GM19351 (cell line): ENCODE results near the gene CFAP74.

Source experiments
- ATAC-seq: cut with Tn5 transposase; IDR thresholded peaks from one replicate; pipeline ENCODE4 v1.9.1; 2021; ENCODE audit warnings: mild to moderate bottlenecking, moderate library complexity; ENCODE audit not compliant: unreplicated experiment

CFAP74 gene

DNA sequence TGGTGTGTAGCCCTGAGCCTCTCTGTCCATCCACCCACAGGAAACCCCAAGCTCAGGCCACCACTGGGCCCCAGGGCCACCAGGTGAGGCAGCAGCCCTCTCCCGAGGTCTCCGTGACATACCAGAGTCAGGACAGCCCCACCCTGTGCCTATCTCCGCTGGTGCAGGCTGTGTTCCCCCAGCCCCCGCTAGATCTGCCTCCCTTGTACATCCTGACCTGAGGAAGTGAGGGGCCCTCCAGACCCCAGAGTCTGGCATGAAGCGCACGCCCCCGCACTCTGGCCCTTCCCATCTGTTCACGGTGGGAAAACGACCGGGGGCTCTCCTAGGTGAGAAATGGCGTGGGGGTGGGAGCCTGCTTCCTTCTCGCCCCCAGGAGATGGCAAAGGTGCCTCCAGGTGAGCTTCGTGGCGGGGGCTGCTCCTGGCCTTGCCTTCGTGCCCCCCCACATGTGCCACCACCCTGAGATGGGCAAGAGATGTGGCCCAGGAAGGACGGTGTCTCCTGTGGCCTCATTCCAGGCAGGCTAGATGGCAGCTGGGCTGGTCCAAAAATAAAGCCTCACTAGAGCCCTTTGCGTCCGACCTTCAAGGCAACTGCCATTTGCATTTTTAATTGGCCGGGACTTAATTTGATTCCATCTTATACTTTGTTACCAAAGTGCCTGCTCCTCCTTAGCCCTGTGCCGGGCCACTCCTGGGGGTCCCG is 18.6 kb upstream of the CFAP74 start:
- ATAC-seq: no peak

DNA sequence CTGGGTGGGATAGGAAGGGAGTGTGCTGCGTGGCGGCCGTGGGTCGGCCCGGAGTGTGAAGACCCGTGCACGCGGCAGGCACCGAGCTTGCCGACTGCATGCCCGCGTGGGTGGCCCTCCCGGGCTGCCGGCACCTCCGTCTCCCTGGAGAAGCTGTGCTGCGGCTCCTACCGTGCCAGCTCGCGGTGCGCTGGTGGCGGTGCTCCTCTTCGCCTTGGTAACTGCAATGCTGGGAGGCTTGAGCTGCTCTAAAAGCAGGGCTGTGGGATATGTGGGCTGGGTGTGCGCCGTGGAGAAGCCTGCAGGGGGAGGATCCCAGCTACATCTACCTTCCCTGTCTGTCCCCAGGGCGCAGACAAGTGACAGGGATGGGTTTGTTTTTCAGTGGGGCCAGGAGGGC is 18.0 kb upstream of the CFAP74 start:
- no peak for ATAC-seq

DNA sequence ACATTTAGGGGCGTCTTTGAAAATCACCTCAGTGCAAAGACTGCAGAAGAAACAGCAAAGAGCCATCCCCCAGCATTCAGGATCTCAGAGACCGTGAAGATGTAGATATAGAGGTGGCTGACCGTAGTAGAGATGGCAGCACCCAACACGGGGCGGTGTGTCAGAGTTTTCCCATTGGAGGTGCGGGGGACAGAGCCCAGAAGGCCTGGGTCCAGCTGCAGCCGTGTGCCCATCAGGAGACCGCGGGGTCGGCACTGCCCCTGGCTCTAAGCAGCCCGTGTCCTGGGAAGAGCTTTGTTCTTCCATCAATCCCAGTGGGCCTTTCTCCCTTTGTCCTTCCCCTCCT is 16.7 kb upstream of the CFAP74 start:
- no peak for ATAC-seq

DNA sequence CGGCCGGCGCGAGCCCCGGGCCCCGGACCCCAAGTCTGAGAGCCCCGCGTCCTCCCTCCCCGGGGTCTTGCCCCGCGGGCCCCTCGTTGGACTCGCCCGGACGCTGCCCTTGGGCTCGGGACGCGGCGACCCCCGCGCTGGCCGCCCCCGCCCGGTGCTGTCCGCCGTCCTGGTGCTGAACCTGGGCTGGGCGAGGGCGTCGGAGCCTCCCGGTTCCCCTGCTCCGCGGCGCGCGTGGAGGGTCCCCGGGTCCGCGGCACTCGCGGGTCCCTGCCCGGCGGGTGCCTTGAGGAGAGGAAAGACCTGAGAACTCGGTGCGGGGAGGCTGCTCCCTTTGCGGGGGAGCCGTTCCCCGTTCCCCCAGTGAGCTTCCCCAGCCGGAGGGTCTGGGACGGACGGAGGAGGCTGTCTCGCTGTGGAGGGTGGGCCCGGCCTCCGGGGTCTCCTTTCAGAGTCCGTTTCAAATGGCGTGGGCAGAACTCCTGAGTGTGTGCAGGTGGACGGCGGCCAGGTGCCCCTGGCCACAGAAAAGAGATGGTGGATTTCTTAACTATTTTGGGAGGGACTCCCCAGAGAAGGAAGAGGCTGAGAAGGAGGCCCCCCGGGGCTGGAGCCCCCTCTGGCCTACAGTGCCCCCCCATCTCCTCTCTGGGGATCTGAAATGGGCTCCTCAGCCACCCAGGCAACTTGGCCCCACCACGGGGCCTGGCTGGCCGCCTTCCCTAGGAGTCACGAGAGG is 16.2 kb upstream of the CFAP74 start:
- no peak for ATAC-seq

DNA sequence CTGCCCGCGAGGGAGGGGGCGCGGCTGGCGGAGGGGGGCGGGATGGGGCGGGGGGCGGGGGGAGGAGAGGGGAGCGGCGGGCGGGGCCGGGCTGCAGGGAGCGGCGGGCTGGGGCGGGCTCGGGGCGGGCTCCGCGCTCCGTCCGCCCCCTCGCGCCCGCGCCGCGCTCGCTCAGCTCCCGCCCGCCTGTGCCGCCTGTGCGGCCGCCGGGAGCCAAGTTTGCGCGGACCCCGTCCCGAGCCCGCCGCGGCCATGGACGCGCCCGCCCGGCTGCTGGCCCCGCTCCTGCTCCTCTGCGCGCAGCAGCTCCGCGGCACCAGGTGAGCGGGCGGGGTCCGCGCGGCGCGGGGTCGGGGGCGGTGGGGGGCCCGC is 15.6 kb upstream of the CFAP74 start, which contains the start of gene GABRD:
TSS of gene GABRD (plus strand) at position 174 of the 372 bp plus-strand sequence. CDS start at position 253, 79 bp downstream.
- no peak for ATAC-seq

DNA sequence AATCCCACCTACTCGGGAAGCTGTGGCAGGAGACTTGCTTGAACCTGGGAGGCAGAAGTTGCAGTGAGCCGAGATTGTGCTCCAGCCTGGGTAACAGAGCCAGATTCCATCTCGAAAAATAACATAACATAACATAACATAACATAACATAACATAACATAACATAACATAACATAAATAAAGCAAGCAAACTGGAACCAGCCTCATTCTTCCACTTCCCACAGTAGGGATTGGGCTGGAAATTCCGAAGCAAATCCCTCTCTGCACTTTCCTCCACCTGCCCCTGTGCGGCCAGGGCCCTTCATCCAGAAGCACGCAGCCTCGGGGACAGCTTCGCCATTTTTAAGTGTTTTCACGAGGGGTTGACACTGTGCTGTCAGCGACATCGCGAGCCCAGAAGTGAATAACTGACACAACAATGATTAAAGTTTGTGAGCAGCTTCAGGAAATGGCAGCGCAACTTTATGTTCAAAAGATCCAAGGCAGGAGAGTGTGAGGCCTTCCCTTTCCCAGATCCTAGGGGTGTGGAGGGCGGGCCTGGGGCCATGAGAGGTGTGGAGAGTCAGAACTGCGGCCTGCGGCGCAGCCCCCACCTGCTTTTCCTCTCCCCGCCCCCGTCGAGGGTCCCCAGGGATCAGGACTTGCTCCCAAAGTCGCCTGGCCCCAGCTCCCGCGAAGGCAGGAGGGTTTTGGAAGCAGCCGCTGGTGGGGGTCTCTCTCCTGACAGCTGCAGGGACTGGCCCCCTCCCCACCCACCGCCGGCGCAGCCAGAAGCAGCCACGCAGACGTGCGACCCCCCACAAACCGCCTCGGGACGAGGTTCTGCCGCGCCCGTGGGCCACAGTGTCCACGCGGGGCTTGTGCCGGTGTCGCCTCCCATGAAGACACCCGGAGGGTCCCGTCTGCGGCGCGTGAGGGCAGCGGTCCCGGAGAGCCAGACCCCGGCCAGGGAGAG is 14.9 kb upstream of the CFAP74 start:
- ATAC-seq: no peak

DNA sequence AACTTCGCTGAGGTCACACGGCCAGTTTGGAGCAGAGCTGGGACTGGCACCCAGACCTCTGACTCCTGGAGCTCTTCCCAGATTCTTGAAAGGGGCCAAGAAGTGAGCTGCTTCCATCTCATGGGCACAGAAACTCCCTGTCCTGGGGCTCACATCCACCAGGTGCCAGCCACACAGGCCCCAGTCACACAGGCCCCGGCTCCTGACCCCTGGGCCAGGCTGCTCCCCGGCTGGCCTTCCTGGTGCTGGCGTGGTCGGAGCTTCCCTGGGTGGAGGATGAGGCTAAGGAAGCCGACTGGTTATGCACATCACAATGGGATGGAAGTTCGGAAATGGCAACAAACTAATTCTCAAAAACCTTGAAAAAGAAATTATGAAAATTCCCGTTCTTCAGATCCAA is 12.5 kb upstream of the CFAP74 start:
- no peak for ATAC-seq

DNA sequence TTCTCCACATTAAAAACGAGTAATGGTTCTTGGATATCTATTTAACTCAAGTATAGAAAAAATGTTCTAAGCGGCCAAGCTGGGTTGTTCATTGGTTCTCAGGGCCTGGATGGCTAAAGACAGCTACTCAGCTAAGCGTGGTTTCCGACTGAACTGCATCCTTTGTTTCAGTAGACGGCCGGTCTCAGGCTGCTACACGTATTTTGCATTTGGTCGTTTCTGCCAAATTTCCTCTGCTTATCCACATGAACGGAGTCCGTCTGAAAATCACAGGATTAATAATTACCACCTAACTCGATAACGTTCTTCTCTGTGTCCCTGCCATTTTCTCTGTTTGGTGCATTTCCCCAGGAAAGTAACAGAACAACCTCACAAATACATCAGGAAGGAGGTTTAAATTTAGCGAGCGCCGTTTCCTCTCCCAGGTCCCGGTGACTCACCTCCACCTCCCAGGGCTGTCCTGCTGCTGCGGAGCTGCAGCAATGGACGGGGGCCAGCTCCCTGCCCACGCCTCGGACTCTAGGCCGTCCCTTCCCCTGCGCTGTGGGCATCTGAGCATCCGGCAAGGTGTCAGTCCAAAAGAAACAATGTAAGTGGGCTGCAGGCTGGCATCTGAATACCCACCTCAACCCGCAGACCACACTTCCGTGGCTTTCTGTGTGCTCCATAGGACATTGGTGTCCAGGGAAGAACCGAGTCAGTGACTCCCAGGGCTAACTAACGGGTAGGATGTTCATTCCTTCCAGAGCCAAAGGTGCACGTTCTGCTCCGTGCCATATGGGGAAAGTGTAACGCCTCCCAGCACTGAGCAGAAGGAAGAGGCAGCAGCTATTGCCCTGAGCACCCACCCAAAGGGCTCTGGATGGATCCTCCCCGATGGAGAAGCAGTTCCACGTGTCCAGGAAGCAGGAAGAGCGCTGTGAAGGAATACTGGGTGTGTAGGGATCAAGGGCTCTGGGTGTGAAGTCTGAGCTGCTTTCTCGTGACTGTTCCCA is 11.5 kb upstream of the CFAP74 start:
- no peak for ATAC-seq

DNA sequence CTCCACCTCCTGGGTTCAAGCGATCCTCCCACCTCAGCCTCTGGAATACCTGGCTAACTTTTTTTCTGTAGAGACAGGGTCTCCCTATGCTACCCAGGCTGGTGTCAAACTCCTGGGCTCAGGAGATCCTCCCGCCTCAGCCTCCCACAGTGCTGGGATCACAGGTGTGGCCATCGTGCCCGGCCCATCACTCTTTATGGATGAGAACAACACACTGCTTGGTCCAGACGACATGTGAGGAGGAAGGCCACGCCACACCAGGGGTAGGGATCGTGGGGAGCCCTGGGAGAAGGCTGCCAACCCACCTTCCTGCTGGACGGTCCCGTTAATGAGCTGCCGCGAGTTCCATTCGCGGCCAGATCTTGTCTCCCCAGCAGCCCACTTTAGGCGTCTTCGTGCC is 10.6 kb upstream of the CFAP74 start:
- ATAC-seq: no peak

DNA sequence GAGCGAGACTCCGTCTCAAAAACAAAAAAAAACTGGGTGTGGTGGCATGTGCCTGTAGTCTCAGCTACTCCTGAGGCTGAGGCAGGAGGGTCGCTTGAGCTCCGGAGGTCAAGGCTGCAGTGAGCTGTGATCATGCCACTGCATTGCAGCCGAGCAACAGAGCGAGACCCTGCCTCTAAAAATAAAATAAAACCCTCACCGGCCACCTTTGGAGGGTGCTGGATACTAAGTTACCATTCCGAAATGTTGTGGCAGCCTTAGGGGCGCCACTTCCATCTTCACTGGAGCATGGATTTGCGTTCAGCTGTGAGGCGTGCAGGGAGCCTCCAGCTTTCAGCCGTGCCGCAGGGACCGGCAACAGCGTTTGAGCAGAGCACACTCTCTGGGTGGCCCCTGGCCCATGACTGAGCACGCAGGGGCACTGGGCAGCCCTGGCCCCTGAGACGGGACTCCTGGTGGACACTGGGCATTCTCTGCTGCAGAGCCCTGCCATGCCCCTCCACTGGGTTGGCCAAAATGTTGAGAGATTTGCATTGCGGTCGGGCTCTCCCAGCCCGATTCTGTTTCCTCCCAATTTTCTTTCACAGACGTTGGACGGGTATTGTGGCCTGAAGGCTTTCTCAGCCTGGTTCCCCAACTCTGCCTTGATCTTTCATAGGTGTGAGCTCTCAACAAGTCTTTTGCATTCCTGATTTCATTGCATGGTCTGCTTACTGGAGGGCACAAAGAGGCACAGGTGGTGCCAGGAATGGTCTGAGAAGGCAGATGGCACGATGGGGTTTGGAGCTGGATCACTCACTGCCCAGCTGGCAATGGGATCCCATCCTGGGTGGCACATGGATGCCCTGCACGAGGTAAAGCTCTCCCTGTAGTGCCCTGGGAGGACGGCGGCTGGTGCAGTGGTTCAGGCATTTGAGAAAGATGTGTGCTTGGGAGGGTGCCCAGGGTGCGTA is 5.8 kb upstream of the CFAP74 start:
- no peak for ATAC-seq

DNA sequence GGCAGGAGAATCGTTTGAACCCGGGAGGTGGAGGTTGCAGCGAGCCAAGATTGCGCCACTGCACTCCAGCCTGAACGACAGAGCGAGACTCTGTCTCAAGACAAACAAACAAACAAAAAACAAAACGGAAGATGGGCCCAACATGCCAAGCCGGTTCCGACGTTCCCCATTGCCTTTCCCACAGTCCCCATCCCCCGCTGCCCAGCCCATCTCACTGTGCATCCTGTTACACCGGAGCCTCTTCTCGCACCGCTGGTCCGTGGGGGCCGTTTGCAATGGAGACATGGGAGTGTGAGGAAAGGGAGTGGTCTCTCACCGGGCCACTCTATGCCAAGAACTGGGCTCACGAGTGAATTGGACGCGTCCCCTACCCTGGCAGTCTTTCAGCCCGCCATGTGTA is 1.3 kb upstream of the CFAP74 start:
- no peak for ATAC-seq

DNA sequence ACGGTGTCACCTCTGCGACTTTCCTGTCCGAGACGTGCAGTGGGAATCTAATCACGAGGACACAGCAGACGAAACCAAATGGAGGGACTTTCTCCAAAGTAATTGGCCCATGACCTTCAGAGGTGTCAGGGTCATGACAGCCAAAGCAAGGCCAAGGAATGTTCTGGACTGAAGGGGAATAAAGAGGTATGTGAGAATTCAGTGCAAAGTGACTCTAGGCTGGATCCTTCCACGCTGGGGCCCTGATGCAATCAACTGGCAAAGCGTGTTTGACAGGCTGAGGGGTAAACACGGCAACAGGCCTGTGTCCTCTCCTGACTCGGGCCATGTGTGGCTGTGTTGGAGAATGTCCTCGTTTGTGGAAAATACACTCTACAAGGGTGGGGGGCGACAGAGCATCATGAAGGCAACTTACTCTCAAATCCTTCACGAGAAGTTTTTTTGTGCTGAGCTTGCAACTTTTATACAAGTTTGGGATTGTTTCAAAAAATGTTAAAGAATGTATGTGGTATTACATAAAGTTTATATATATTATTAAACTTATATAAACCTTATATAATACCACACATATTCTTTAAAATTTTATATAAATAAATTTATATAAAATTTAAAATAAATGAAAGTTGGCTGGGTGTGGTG is 1.7 kb downstream of the CFAP74 start:
- ATAC-seq: no peak

DNA sequence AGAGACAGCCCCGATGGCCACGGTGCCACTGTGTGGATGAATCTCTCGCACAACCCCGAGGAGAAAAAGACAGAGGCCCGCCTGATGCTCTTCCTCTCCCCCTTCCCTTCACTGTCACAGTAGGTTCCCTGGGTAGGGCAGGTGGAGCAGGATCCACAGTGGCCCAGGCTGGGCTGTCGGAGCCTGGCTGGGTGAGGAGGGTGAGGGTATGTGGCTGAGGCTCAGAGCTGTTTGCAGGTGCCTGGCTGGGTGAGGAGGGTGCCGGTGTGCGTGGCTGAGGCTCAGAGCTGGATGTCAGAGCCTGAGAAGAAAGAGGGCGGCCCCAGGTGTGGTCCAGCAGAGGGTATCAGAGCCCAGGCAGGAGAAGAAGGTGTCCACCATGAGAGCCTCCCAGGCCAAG is 2.7 kb downstream of the CFAP74 start:
- ATAC-seq: no peak

DNA sequence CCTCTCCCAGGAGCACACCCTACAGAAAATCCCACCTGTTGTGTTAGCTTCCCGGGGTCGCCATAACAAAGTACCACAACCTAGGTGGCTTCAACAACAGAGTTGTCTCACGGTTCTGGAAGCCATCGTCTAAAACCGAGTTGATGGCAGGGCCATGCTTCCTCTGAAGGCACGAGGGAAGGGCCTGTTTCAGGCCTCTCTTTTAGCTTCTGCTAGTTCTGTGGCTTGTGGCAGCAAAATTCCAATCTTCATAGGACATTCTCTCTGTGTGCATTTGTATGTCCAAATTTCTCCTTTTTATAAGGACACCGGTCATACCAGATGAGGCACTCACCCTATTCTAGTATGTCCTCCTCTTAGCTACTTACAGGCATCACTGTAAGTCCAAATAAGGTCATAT is 3.2 kb downstream of the CFAP74 start:
- ATAC-seq: no peak

DNA sequence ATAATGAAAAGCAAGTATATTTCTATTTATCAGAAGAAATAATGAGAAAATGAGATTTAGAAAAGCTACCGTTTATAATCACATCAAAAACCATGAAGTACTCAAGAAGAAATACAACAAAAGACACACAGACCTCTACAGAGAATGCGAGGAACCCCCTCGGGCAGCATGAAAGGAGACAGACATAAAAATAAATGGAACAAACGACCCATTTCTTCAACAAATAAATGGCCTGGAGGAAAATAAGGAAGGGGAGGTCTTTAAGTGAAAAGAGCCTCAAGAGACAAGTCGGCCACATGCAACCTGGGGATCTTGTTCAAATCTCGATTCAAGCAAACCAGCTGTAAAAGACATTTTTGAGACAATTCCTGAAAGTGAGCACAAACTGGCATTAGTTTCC is 6.0 kb downstream of the CFAP74 start:
- ATAC-seq: no peak

DNA sequence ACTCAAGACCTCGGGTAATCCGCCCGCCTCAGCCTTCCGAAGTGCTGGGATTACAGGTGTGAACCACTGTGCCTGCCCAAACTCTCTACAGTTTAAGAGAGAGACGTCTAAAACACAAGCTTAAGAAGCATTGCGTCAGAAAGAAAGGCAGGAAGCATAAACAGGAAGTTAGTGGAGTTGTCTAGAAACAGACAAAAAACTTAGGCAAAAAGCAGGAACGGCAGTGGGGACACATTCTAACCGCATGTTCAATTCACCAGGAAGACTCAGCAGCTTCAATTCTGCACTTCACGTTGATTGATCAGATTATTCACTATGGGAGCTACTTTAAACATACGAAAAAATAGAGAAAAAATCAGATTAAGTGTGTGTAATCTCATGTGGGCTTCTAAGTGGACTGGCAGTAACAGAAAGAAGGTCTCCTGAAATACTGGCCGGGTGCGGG is 7.4 kb downstream of the CFAP74 start:
- ATAC-seq: no peak

DNA sequence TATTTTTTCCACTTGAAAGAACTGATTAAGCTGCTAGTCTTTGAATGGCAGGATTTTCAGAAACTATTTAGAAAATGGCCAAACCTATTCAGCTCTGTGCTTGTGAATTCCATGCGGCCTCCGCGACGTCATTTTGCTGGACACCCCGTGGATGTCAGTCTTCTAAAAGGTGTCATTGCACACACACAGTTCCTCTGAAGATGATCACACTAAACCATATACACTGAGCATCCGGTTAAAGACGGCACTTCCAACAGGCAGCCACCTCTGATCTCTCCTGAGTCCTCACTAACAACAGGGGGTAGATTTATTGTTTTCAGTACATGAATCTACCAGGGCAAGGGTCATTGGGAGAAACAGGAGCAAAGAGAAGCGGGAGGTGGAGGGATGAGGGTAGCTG is 9.1 kb downstream of the CFAP74 start:
- ATAC-seq: no peak

DNA sequence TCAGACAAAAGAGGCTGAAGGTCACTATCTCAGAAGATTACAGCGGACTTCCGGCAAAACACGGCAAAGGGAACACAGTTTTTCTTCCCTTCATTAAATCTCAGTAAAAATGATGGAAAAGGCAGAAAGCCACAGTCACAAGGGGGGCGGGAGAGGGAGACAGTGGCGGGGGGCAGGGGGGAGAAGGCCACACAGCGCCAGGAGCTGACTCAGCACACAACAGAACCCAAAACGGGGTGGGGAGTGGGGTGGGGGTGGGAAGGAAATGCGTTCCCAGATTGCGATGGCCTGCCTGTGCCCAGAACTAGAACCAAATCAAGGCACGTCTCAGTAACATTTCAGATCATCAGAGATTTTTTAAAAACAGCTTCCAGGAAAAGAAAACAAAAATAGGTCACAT is 13.4 kb downstream of the CFAP74 start:
- no peak for ATAC-seq

DNA sequence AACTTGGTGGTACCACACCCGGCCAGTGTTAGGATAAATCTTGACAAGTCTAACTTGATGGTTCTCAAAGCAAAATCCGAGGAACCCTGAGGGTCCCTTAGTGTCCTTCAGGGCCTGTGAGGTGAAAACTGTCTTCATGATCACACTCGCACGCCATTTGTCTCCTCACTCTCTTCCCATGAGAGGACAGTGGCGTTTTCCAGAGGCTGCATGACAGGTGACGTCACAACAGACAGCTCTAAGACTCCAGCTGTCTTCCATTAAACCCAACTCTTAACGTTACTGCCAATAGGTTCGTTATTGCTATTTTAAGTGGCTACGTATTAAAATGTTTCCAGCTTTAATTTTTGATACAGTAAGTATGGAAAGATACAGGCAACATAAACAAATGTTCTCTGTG is 13.8 kb downstream of the CFAP74 start:
- ATAC-seq: no peak
